GM12878 (cell line): ENCODE data around the gene C1orf185. TPM values are rescaled to one million over a fixed set of nuclear protein-coding genes. Genes with fewer than 3 reads are reported as not detected.

ENCODE experiments used
- ATAC-seq: fragments of 200-7000 bp; cut with Tn5 transposase; 3 replicates; pipeline ENCODE4 v1.9.1; 2020; ENCODE audit warnings: mild to moderate bottlenecking, moderate library complexity
- BruUV-seq: library from RNA; stranded (reverse); fragments of 400-500 nt; replicated peaks from 2 replicates; lab custom pipeline; 2021; lab: Mats Ljungman, UMichigan
- CTCF ChIA-PET: fragments of 300-600 bp; sonication (Branson Sonifier 250); formaldehyde crosslinking; extraction: SDS; loops from one replicate; lab custom pipeline; 2021; ENCODE audit warnings: inconsistent platforms; lab: Yijun Ruan, JAX
- POLR2A ChIA-PET: fragments of 350-600 bp; formaldehyde crosslinking; extraction: SDS; loops from one replicate; lab custom pipeline; 2021; ENCODE audit warnings: inconsistent platforms; lab: Charles Lee
- RAD21 ChIA-PET: fragments of 300-600 bp; sonication (Branson Sonifier 250); formaldehyde crosslinking; loops from one replicate; lab custom pipeline; 2023; ENCODE audit warnings: antibody characterized with exemption; ENCODE audit not compliant: unreplicated experiment; lab: Charles Lee
- SMC1A ChIA-PET: fragments of 300-600 bp; sonication (Branson Sonifier 250); formaldehyde crosslinking; loops from one replicate; lab custom pipeline; 2023; ENCODE audit not compliant: unreplicated experiment, uncharacterized antibody; lab: Charles Lee
- DNase-seq: peaks from one replicate; pipeline ENCODE4 v3.0.0-alpha.2; 2011; ENCODE audit warnings: low read depth, low spot score
- FAIRE-seq: peaks from 3 replicates; lab custom pipeline; 2011; peaks lifted over from hg19 to GRCh38; lab: Jason Lieb, UNC
- H2AFZ ChIP-seq: 2 replicates; pipeline ENCODE4 v1.6.0; 2011; ENCODE audit warnings: low read depth, low read length, control low read depth; ENCODE audit not compliant: control insufficient read depth
- H3K27ac ChIP-seq: 2 replicates; pipeline ENCODE4 v1.5.1; 2011; ENCODE audit warnings: control low read depth; ENCODE audit not compliant: control insufficient read depth, insufficient read depth
- H3K27me3 ChIP-seq, 2 experiments: replicated peaks in 1 of 2; 2 replicates each; pipeline versions ENCODE4 v1.6.0 to v1.6.1; 2011; ENCODE audit warnings: low read length in 1 of 2; ENCODE audit not compliant: control insufficient read depth in 2 of 2, insufficient read depth in 2 of 2
- H3K36me3 ChIP-seq, 2 experiments: 2 replicates each; pipeline ENCODE4 v1.5.1; 2011; ENCODE audit warnings: low read length in 1 of 2; ENCODE audit not compliant: control insufficient read depth in 2 of 2, insufficient read depth in 2 of 2
- H3K4me1 ChIP-seq: 2 replicates; pipeline ENCODE4 v1.6.1; 2011; ENCODE audit warnings: mild to moderate bottlenecking, low read length, moderate library complexity, mixed read lengths; ENCODE audit not compliant: control insufficient read depth, insufficient read depth
- H3K4me2 ChIP-seq: 2 replicates; pipeline ENCODE4 v1.6.0; 2011; ENCODE audit warnings: control low read depth; ENCODE audit not compliant: control insufficient read depth, insufficient read depth
- H3K4me3 ChIP-seq: fragments of 200-600 bp; sonication (generic); 2 replicates; pipeline ENCODE4 v1.5.1; 2016
- H3K79me2 ChIP-seq: 2 replicates; pipeline ENCODE4 v1.6.0; 2011; ENCODE audit warnings: low read length; ENCODE audit not compliant: control insufficient read depth, insufficient read depth
- H3K9ac ChIP-seq: 2 replicates; pipeline ENCODE4 v1.8.0; 2011; ENCODE audit warnings: low read length, control low read depth, mixed read lengths; ENCODE audit not compliant: control insufficient read depth, insufficient read depth
- H3K9me3 ChIP-seq: replicated peaks from 3 replicates; pipeline ENCODE4 v1.5.1; 2011; ENCODE audit warnings: mild to moderate bottlenecking, low read length; ENCODE audit not compliant: control insufficient read depth, insufficient read depth
- H4K20me1 ChIP-seq: 2 replicates; pipeline ENCODE4 v1.6.0; 2011; ENCODE audit not compliant: control insufficient read depth, insufficient read depth
- BRCA1 ChIP-seq: IDR thresholded peaks from 2 replicates; pipeline ENCODE4 v1.6.1; 2011; ENCODE audit warnings: low read depth, low read length, improper control_type of control experiment
- CBX5 ChIP-seq: sonication (generic); IDR thresholded peaks from 2 replicates; pipeline ENCODE4 v1.6.1; 2016; ENCODE audit warnings: low read depth, moderate library complexity, mild to moderate bottlenecking, inconsistent platforms
- CEBPB ChIP-seq, 2 experiments: fragments of 150-350 bp in 1 of 2; IDR thresholded peaks; 2 replicates each; pipeline ENCODE4 v1.6.1; 2012 to 2014; ENCODE audit warnings: low read depth in 2 of 2, low read length in 2 of 2, borderline replicate concordance in 1 of 2, inconsistent platforms in 1 of 2
- DPF2 ChIP-seq: fragments of 450-650 bp; IDR thresholded peaks from 2 replicates; pipeline ENCODE4 v1.6.1; 2017; ENCODE audit warnings: mild to moderate bottlenecking
- EZH2 ChIP-seq: IDR thresholded peaks from 2 replicates; pipeline ENCODE4 v1.6.1; 2012; ENCODE audit warnings: low read depth, mild to moderate bottlenecking, control low read depth, inconsistent platforms, low read length, borderline replicate concordance; ENCODE audit not compliant: control insufficient read depth
- IKZF1 ChIP-seq: fragments of 450-650 bp; conservative IDR thresholded peaks from 2 replicates; pipeline ENCODE4 v1.6.1; 2017; ENCODE audit warnings: antibody characterized with exemption, mild to moderate bottlenecking
- IRF4 ChIP-seq: IDR thresholded peaks from 2 replicates; pipeline ENCODE4 v1.6.1; 2011; ENCODE audit warnings: low read depth, low read length
- PML ChIP-seq: IDR thresholded peaks from 2 replicates; pipeline ENCODE4 v1.6.1; 2012; ENCODE audit warnings: low read length, inconsistent platforms
- RELA ChIP-seq: fragments of 450-650 bp; IDR thresholded peaks from 2 replicates; pipeline ENCODE4 v1.8.0; 2014; ENCODE audit warnings: borderline replicate concordance; ENCODE audit not compliant: partially characterized antibody
- TARDBP ChIP-seq: IDR thresholded peaks from 2 replicates; pipeline ENCODE4 v1.6.1; 2016; ENCODE audit warnings: borderline replicate concordance
- TCF3 ChIP-seq: IDR thresholded peaks from 2 replicates; pipeline ENCODE4 v1.6.1; 2012; ENCODE audit warnings: low read depth, mild to moderate bottlenecking, low read length, borderline replicate concordance; ENCODE audit not compliant: insufficient read depth
- WGBS: methylation state at CpG from one replicate; pipeline ENCODE4 v1.1.6; 2016; ENCODE audit warnings: low lambda C conversion rate; ENCODE audit not compliant: insufficient replicate concordance, insufficient coverage; ENCODE audit errors: missing lambda C conversion rate; 5-methylcytosine and 5-hydroxymethylcytosine counted together
- in situ Hi-C: fragments of 300-500 bp; cut with MboI; formaldehyde crosslinking; loops from 9 replicates; pipeline ENCODE4 v1.14.3; 2018; ENCODE audit warnings: mixed read lengths
- intact Hi-C: fragments of 100-400 bp; cut with micrococcal nuclease; formaldehyde crosslinking; loops from one replicate; pipeline ENCODE4 v1.14.2; 2022; ENCODE audit not compliant: unreplicated experiment
- polyA plus RNA-seq, 11 experiments: library from polyadenylated mRNA; depleted of rRNA in 4 of 11; unstranded in 6 of 11; stranded (reverse) in 5 of 11; fragments of >200 nt; fragmentation: Nextera tagmentation in 4 of 11; fragmentation: Illumina TruSeq in 1 of 11; extraction: Ambion mirVana in 4 of 11; extraction: Trizol in 1 of 11; gene quantifications; 1 replicate in 1 of 11; 2 replicates in 10 of 11; pipeline versions ENCODE4 v1.2.1 to v1.2.3, GENCODE V29; 2011 to 2016; ENCODE audit warnings: inconsistent platforms in 2 of 11, missing spikeins in 2 of 11, low read depth in 1 of 11
- total RNA-seq, 4 experiments: library from RNA; depleted of rRNA in 3 of 4; stranded (reverse); fragments of >200 nt in 3 of 4; fragmentation: Illumina TruSeq in 1 of 4; extraction: Trizol in 1 of 4; gene quantifications; 2 replicates each; pipeline versions ENCODE4 v1.2.1 to v1.2.3, GENCODE V29; 2013 to 2021
- TF ChIP-seq, protein P1 (sequence below): fragments of 450-650 bp; IDR thresholded peaks from 2 replicates; pipeline ENCODE4 v1.6.1; 2017; ENCODE audit warnings: mild to moderate bottlenecking, low read depth, inconsistent platforms; ENCODE audit not compliant: poor library complexity, severe bottlenecking
- TF ChIP-seq, protein P2 (sequence below): fragments of 450-650 bp; IDR thresholded peaks from 2 replicates; pipeline ENCODE4 v1.6.1; 2016; ENCODE audit warnings: mild to moderate bottlenecking, moderate library complexity, borderline replicate concordance

Gene C1orf185
- total and polyA plus RNA-seq, 10 of the 15 experiments (the other 5 are each of a cell fraction or from before 2014, with no cell fraction given) = 0.40 TPM; not detected in 9

DNA sequence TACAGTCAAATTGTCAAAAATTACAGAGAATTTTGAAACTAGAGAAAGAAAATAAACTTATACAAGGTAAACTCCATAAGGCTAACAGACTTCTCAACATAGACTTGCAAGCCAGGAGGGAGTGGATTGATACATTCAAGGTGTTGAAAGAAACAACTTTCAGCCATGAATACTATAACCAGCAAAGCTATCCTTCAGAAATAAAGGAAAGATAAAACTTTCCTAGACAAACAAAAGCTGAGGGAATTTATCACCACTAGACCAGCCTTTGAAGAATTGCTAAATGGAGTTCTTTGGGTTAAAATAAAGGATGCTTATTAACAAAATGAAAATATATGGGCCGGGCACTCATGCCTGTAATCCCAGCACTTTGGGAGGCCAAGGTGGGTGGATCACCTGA lies 52.7 kb downstream of the C1orf185 start:
- BruUV-seq = no TSS peak
- no peaks in the 10 kb centered on the region for H3K36me3 ChIP-seq
- no peaks in the 10 kb centered on the region for H4K20me1 ChIP-seq
- ChIA-PET RAD21 (no interaction called here), SMC1A (no interaction called here), POLR2A (no interaction called here), CTCF (no interaction called here)
- H3K9ac ChIP-seq = no peak overlapping the region
- H2AFZ ChIP-seq = no peak overlapping the region
- no peak overlapping the region for H3K4me2 ChIP-seq
- H3K27me3 ChIP-seq = no peaks in the 10 kb centered on the region
- DNase-seq (no peak), FAIRE-seq (no peak), ATAC-seq (no peak)
- WGBS = 96% methylated on average over 1 of the region's 1 CpG
- no peaks in the 10 kb centered on the region for H3K4me1 ChIP-seq
- H3K4me3 ChIP-seq = no peak overlapping the region
- peaks cover 7% of the 10 kb centered on the region; the same call in 2 of the 3 replicates for H3K9me3 ChIP-seq
- H3K79me2 ChIP-seq = no peaks in the 10 kb centered on the region
- in situ Hi-C loops = no loop called here
- H3K27ac ChIP-seq = no peak overlapping the region
- intact Hi-C loops = no loop called here
- no peak for TF ChIP-seq EZH2
- TF ChIP-seq TCF3 = no peak
- TF ChIP-seq CBX5 = peak; percentile 89; the same call in 1 of the 2 replicates

DNA sequence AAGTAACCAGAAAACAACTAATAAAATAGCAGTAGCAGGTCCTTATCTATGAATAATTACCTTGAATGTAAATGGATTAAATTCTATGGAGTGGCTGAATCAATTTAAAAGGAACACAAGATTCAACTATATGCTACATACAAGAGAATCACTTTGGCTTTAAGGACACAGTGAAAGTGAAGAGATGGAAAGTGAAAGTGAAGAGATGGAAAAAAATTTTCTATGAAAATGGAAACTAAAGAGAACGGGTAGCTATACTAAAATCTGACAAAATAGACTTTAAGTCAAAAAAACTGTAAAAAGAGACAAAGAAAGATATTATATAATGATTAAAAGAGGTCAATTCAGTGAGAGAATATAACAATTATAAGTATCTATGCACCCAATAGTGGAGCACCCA lies 54.7 kb downstream of the C1orf185 start:
- 0% methylated on average over 1 of the region's 1 CpG for WGBS
- Histone ChIP-seq H4K20me1 (no peaks in the 10 kb centered on the region), H3K4me2 (peak overlapping the region; percentile 30), H3K27ac (no peak overlapping the region), H3K36me3 (no peaks in the 10 kb centered on the region), H2AFZ (peak overlapping the region; percentile 35), H3K79me2 (no peaks in the 10 kb centered on the region), H3K9me3 (peaks cover 7% of the 10 kb centered on the region; the same call in 2 of the 3 replicates), H3K9ac (no peak overlapping the region), H3K27me3 (no peaks in the 10 kb centered on the region), H3K4me3 (no peak overlapping the region), H3K4me1 (no peaks in the 10 kb centered on the region)
- ChIA-PET CTCF (no interaction called here), POLR2A (no interaction called here), RAD21 (no interaction called here), SMC1A (interaction anchor here (1.7 kb wide), 1 partner anchor 24 kb away, joined by 4 read pairs; no protein-coding TSS in a partner anchor)
- intact Hi-C loops = no loop called here
- ATAC-seq (peak; percentile 42; the same call in 2 of the 3 replicates), DNase-seq (no peak), FAIRE-seq (no peak)
- no TSS peak for BruUV-seq
- in situ Hi-C loops = no loop called here
- no peak for TF ChIP-seq PML
- TF ChIP-seq, protein P1, sequence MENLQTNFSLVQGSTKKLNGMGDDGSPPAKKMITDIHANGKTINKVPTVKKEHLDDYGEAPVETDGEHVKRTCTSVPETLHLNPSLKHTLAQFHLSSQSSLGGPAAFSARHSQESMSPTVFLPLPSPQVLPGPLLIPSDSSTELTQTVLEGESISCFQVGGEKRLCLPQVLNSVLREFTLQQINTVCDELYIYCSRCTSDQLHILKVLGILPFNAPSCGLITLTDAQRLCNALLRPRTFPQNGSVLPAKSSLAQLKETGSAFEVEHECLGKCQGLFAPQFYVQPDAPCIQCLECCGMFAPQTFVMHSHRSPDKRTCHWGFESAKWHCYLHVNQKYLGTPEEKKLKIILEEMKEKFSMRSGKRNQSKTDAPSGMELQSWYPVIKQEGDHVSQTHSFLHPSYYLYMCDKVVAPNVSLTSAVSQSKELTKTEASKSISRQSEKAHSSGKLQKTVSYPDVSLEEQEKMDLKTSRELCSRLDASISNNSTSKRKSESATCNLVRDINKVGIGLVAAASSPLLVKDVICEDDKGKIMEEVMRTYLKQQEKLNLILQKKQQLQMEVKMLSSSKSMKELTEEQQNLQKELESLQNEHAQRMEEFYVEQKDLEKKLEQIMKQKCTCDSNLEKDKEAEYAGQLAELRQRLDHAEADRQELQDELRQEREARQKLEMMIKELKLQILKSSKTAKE = no peak
- TF ChIP-seq TARDBP = no peak
- TF ChIP-seq BRCA1 = no peak
- TF ChIP-seq IKZF1 = no peak
- TF ChIP-seq DPF2 = no peak
- no peak for TF ChIP-seq RELA
- no peak for TF ChIP-seq IRF4
- no peak for TF ChIP-seq CEBPB (IDR thresholded peaks at IDR 0.05; ENCODE audit: borderline replicate concordance in 1 of 2, low read depth in 2 of 2, low read length in 2 of 2)
- TF ChIP-seq, protein P2, sequence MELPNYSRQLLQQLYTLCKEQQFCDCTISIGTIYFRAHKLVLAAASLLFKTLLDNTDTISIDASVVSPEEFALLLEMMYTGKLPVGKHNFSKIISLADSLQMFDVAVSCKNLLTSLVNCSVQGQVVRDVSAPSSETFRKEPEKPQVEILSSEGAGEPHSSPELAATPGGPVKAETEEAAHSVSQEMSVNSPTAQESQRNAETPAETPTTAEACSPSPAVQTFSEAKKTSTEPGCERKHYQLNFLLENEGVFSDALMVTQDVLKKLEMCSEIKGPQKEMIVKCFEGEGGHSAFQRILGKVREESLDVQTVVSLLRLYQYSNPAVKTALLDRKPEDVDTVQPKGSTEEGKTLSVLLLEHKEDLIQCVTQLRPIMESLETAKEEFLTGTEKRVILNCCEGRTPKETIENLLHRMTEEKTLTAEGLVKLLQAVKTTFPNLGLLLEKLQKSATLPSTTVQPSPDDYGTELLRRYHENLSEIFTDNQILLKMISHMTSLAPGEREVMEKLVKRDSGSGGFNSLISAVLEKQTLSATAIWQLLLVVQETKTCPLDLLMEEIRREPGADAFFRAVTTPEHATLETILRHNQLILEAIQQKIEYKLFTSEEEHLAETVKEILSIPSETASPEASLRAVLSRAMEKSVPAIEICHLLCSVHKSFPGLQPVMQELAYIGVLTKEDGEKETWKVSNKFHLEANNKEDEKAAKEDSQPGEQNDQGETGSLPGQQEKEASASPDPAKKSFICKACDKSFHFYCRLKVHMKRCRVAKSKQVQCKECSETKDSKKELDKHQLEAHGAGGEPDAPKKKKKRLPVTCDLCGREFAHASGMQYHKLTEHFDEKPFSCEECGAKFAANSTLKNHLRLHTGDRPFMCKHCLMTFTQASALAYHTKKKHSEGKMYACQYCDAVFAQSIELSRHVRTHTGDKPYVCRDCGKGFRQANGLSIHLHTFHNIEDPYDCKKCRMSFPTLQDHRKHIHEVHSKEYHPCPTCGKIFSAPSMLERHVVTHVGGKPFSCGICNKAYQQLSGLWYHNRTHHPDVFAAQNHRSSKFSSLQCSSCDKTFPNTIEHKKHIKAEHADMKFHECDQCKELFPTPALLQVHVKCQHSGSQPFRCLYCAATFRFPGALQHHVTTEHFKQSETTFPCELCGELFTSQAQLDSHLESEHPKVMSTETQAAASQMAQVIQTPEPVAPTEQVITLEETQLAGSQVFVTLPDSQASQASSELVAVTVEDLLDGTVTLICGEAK = no peak
